AG09309 (cell line): ENCODE measurements around the gene DTX3.
A peak's percentile ranks its signal among the peaks of the same experiment; 100 is the strongest.
"Not testable (repeated sequence)": the region's sequence is repeated elsewhere in the genome, so short reads cannot be mapped to it uniquely, and the experiment has no call there.

Experiments used
- DNase-seq: peaks from one replicate; pipeline ENCODE4 v3.0.0-alpha.2; 2010; ENCODE audit warnings: low read depth
- H3K4me3 ChIP-seq: 2 replicates; pipeline ENCODE4 v1.5.1; 2011; ENCODE audit warnings: mild to moderate bottlenecking, low read depth, low read length, moderate library complexity; ENCODE audit not compliant: control insufficient read depth
- TF ChIP-seq, protein P1 (sequence below): IDR thresholded peaks from 2 replicates; pipeline ENCODE4 v1.5.1; 2011; ENCODE audit warnings: mild to moderate bottlenecking, low read depth, low read length, inconsistent platforms; ENCODE audit not compliant: insufficient read depth, control insufficient read depth; ENCODE audit errors: missing control alignments

DTX3 gene

GRCh38 chr12:57616383-57617101 lies 11.9 kb downstream of the DTX3 start:
- no peak overlapping the region for H3K4me3 ChIP-seq
- peak; percentile 43 for DNase-seq
- TF ChIP-seq, protein P1, sequence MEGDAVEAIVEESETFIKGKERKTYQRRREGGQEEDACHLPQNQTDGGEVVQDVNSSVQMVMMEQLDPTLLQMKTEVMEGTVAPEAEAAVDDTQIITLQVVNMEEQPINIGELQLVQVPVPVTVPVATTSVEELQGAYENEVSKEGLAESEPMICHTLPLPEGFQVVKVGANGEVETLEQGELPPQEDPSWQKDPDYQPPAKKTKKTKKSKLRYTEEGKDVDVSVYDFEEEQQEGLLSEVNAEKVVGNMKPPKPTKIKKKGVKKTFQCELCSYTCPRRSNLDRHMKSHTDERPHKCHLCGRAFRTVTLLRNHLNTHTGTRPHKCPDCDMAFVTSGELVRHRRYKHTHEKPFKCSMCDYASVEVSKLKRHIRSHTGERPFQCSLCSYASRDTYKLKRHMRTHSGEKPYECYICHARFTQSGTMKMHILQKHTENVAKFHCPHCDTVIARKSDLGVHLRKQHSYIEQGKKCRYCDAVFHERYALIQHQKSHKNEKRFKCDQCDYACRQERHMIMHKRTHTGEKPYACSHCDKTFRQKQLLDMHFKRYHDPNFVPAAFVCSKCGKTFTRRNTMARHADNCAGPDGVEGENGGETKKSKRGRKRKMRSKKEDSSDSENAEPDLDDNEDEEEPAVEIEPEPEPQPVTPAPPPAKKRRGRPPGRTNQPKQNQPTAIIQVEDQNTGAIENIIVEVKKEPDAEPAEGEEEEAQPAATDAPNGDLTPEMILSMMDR, result no peak

DNA sequence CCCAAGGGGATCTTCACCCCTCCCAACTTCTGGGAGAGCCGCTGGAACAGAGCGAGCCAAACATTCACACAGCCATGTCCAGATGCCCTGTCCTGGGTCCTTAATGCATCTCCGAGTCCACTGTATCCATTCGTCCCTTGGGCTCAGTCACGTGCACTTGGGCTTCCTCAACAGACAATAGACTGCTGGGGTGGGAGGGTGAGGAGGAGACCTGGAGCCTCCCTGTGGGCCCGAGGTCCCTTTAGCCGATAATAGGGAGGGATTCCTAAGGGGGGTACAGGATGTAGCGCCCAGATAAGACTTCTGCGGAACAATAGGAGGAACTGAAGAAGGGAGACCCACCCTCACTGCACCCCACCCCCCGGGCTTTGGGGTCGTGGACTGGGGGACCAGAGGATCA lies 13.3 kb downstream of the DTX3 start:
- no peak overlapping the region for H3K4me3 ChIP-seq
- no peak for DNase-seq
- TF ChIP-seq, protein P1, result no peak

- not testable (repeated sequence) for H3K4me3 ChIP-seq, DNase-seq
Measured at GRCh38 chr12:57618431-57618830, 13.8 kb downstream of the DTX3 start.

GRCh38 chr12:57618966-57619433 lies 14.4 kb downstream of the DTX3 start:
- no peak overlapping the region for H3K4me3 ChIP-seq
- no peak for DNase-seq

GRCh38 chr12:57619434-57620244 lies 15.0 kb downstream of the DTX3 start:
- no peak for DNase-seq
- H3K4me3 ChIP-seq, result no peak overlapping the region
- TF ChIP-seq, protein P1, result no peak

More at GRCh38 chr12:57618966-57619433, 14.4 kb downstream of the DTX3 start:
- TF ChIP-seq, protein P1, result no peak

DNA sequence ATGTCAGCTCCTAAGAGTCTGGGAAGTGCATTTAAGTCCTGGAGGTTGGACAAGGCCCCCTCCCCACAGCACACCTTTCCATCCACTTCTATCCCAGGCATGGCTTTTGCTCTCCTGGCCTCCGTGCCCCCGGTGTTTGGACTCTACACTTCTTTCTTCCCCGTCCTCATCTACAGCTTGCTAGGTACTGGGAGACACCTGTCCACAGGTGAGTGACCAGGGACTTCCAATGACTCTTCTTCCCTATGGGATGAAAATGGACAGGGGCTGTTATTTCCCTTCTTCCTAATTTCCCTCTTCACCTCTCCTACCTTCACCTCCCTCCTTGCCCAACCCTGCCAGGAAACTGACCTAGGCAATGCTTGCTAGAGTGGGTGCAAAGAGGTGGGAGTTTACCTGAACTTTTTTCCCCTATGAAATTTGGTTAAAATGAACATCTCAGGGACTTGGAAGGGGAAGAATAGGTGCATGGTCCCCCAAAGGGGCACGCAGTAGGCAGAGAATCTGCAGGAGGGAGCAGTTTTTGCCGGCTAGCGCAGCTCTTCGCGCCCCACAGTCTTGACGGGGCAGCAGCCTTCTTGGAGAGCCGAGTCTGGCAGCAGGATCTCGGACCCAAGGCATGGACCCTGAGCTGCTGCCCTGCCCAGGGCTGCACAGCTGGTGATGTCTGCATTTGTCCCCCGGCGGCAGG lies 15.8 kb downstream of the DTX3 start:
- TF ChIP-seq, protein P1, result no peak
- DNase-seq, result no peak
- no peak overlapping the region for H3K4me3 ChIP-seq
